Measurements from ENCODE around the gene MGLL.

- TF ChIP-seq USF1 (CRISPR knock-in tag; IDR thresholded peaks at IDR 0.05) (no peak), CTCF (IDR thresholded peaks at IDR 0.05) (no peak)
- TF ChIP-seq, protein P1, sequence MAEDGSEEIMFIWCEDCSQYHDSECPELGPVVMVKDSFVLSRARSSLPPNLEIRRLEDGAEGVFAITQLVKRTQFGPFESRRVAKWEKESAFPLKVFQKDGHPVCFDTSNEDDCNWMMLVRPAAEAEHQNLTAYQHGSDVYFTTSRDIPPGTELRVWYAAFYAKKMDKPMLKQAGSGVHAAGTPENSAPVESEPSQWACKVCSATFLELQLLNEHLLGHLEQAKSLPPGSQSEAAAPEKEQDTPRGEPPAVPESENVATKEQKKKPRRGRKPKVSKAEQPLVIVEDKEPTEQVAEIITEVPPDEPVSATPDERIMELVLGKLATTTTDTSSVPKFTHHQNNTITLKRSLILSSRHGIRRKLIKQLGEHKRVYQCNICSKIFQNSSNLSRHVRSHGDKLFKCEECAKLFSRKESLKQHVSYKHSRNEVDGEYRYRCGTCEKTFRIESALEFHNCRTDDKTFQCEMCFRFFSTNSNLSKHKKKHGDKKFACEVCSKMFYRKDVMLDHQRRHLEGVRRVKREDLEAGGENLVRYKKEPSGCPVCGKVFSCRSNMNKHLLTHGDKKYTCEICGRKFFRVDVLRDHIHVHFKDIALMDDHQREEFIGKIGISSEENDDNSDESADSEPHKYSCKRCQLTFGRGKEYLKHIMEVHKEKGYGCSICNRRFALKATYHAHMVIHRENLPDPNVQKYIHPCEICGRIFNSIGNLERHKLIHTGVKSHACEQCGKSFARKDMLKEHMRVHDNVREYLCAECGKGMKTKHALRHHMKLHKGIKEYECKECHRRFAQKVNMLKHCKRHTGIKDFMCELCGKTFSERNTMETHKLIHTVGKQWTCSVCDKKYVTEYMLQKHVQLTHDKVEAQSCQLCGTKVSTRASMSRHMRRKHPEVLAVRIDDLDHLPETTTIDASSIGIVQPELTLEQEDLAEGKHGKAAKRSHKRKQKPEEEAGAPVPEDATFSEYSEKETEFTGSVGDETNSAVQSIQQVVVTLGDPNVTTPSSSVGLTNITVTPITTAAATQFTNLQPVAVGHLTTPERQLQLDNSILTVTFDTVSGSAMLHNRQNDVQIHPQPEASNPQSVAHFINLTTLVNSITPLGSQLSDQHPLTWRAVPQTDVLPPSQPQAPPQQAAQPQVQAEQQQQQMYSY (CRISPR knock-in tag; IDR thresholded peaks at IDR 0.05), result no peak
Observed at GRCh38 chr3:127801731-127802313, 20.5 kb downstream of the MGLL start.
